Cardiac muscle cell (in vitro differentiated cells and primary cell): Measurements from ENCODE around the gene MNS1. TPM values are rescaled to one million over a fixed set of nuclear protein-coding genes. Genes with fewer than 3 reads are reported as not detected.

Experiments
- DNase-seq, 2 donors: peaks; one replicate each; pipeline versions ENCODE4 v3.0.0 to v3.0.0-alpha.2; 2010 to 2017; ENCODE audit warnings: low read depth in 1 of 2, low spot score in 1 of 2
- H3K27ac ChIP-seq: fragments of 200-600 bp; sonication (generic); 2 replicates; pipeline ENCODE4 v1.5.1; 2016
- H3K27me3 ChIP-seq: fragments of 200-600 bp; sonication (generic); 2 replicates; pipeline ENCODE4 v1.6.0; 2016; ENCODE audit warnings: control low read depth
- H3K36me3 ChIP-seq: fragments of 200-600 bp; sonication (generic); 2 replicates; pipeline ENCODE4 v1.5.1; 2016; ENCODE audit warnings: control low read depth
- H3K4me1 ChIP-seq: fragments of 200-600 bp; sonication (generic); 2 replicates; pipeline ENCODE4 v1.8.1; 2017; ENCODE audit warnings: low read depth, mild to moderate bottlenecking, mixed run types
- H3K4me3 ChIP-seq: fragments of 200-600 bp; sonication (generic); 2 replicates; pipeline ENCODE4 v1.5.1; 2016; ENCODE audit warnings: mild to moderate bottlenecking
- H3K9me3 ChIP-seq: fragments of 200-600 bp; sonication (generic); 2 replicates; pipeline ENCODE4 v1.5.1; 2017; ENCODE audit warnings: low read depth, mild to moderate bottlenecking, control low read depth
- polyA plus RNA-seq: library from polyadenylated mRNA; unstranded; fragments of >200 nt; fragmentation: Nextera tagmentation; extraction: Ambion mirVana; gene quantifications from 2 replicates; pipeline ENCODE4 v1.2.1, GENCODE V29; 2016
- total RNA-seq: library from RNA; depleted of rRNA; stranded (reverse); fragments of >200 nt; gene quantifications from 2 replicates; pipeline ENCODE4 v1.2.3, GENCODE V29; 2016
- TF ChIP-seq, protein P1 (sequence below): IDR thresholded peaks from 2 replicates; pipeline ENCODE4 v1.5.1; 2012; ENCODE audit warnings: low read depth, mild to moderate bottlenecking, low read length

Gene MNS1
- total and polyA plus RNA-seq, 2 experiments from 2014 or later, result 0.91 to 1.5 TPM

DNA sequence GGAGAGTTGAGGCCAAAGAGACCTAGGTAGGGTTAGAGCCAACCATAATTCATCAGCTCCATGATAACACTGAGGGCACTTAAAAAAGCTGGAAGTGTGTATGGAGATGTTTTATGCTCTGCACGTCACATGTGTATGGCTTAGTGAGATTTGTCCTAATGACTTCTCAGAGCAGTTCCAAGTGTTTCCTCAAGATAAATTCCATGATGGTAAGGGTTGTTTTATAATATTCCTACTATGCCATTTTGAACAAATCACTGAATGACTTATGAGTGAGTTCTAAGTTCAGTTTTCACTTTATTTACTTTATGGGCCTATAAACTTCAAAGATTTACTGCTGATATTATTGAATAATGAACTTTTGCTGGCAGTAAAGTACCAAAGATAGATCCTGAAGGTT is 71.7 kb downstream of the MNS1 start:
- Histone ChIP-seq H3K4me3 (no peak overlapping the region), H3K4me1 (no peaks in the 10 kb centered on the region), H3K36me3 (no peaks in the 10 kb centered on the region), H3K27ac (no peak overlapping the region), H3K9me3 (no peaks in the 10 kb centered on the region), H3K27me3 (no peaks in the 10 kb centered on the region)
- TF ChIP-seq, protein P1, sequence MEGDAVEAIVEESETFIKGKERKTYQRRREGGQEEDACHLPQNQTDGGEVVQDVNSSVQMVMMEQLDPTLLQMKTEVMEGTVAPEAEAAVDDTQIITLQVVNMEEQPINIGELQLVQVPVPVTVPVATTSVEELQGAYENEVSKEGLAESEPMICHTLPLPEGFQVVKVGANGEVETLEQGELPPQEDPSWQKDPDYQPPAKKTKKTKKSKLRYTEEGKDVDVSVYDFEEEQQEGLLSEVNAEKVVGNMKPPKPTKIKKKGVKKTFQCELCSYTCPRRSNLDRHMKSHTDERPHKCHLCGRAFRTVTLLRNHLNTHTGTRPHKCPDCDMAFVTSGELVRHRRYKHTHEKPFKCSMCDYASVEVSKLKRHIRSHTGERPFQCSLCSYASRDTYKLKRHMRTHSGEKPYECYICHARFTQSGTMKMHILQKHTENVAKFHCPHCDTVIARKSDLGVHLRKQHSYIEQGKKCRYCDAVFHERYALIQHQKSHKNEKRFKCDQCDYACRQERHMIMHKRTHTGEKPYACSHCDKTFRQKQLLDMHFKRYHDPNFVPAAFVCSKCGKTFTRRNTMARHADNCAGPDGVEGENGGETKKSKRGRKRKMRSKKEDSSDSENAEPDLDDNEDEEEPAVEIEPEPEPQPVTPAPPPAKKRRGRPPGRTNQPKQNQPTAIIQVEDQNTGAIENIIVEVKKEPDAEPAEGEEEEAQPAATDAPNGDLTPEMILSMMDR, result no peak
- DNase-seq, result no peak

DNA sequence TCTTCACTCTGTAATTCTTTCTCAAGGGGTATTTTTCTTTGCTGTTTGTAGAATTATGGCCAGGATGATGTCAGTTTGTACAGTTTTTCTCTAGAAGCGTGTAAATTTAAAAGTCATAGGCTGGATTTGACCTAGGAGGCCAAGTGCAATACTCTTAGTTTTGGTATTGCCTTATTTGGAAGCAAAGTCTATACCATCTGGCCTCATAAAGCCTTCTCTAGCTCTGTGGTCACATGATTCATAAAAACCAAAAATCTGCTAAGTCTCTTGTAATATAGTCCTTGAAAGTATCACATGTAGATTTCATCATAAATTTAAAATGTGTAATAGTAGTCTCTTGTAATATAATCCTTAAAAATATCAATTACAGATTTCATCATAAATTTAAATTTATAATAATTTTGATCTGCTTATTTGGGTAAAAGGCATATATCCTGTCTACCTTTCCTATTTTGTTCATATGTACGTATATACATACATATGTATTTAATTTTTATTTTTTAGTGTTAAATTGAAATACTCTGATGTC is 74.1 kb downstream of the MNS1 start:
- DNase-seq, result peak in 1 of 2 donors; percentile 6
- TF ChIP-seq, protein P1, result no peak
- H3K4me1 ChIP-seq, result no peaks in the 10 kb centered on the region
- no peaks in the 10 kb centered on the region for H3K27me3 ChIP-seq
- no peaks in the 10 kb centered on the region for H3K9me3 ChIP-seq
- no peak overlapping the region for H3K27ac ChIP-seq
- H3K36me3 ChIP-seq, result no peaks in the 10 kb centered on the region
- no peak overlapping the region for H3K4me3 ChIP-seq

DNA sequence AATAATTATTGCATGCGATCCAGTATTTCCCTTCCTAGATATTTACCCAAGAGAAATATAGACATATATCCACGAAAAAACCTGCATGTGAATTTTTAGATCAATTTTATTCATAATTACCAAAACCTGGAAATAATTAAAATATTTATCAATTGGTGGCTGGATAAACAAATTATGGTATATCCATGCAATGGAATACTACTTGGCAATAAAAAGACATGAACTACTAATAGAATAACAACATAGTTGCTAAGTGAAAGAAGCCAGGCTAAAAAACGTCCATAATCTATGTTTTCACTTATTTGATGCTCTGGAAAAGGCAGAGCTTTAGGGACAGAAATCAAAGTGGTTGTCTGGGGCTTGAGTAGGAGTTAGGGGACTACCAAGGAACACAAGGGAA is 79.0 kb downstream of the MNS1 start:
- Histone ChIP-seq H3K27ac (no peak overlapping the region), H3K9me3 (no peaks in the 10 kb centered on the region), H3K4me3 (no peak overlapping the region), H3K4me1 (no peaks in the 10 kb centered on the region), H3K36me3 (no peaks in the 10 kb centered on the region), H3K27me3 (no peaks in the 10 kb centered on the region)
- DNase-seq, result no peak
- TF ChIP-seq, protein P1, result no peak

DNA sequence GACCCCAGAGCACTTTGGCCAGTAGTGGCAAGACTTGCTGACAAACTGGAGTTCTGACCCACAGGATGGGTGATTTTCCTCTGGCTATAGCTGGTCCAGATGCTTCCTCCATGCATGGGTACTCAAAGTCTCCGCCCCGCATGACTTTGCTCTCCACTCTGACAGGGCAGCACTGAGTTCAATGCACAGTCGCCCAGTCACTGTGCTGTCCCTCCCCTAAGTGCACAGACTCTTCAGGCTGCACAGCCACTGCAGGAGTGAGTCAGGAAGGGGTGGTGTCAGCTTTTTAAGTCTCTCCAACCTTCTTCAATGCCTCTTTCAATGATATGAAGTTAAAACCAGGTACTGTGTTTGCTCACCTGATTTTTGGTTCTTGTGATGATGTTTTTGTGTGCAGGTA is 81.9 kb downstream of the MNS1 start:
- H3K36me3 ChIP-seq, result no peaks in the 10 kb centered on the region
- H3K27ac ChIP-seq, result no peak overlapping the region
- TF ChIP-seq, protein P1, result no peak
- no peaks in the 10 kb centered on the region for H3K4me1 ChIP-seq
- no peak overlapping the region for H3K4me3 ChIP-seq
- no peak for DNase-seq
- no peaks in the 10 kb centered on the region for H3K9me3 ChIP-seq
- H3K27me3 ChIP-seq, result no peaks in the 10 kb centered on the region

Other genes with a start within 250 kb of the MNS1 start
- gene RFX7, start 221.3 kb downstream of the MNS1 start, total RNA-seq, result 6.0 and 11.6 TPM in 2 replicates
- 5.9 and 8.8 TPM in 2 replicates for gene RFX7, start 221.3 kb downstream of the MNS1 start, polyA plus RNA-seq
- gene TEX9, start 99.7 kb downstream of the MNS1 start, total RNA-seq, result 7.4 and 9.2 TPM in 2 replicates
- gene TEX9, start 99.7 kb downstream of the MNS1 start, polyA plus RNA-seq, result 8.4 and 10.8 TPM in 2 replicates